CD4-positive, alpha-beta memory T cell (primary cell): ENCODE data around the gene CD248. TPM values are rescaled to one million over a fixed set of nuclear protein-coding genes. Genes with fewer than 3 reads are reported as not detected.

ENCODE experiments used
- CTCF ChIA-PET: fragments of 350-600 bp; sonication (Branson Sonifier 250); formaldehyde crosslinking; loops from one replicate; lab custom pipeline; 2021; ENCODE audit warnings: inconsistent platforms; ENCODE audit not compliant: partially characterized antibody; lab: Charles Lee
- POLR2A ChIA-PET: fragments of 350-600 bp; sonication (Branson Sonifier 250); formaldehyde crosslinking; loops from one replicate; lab custom pipeline; 2021; ENCODE audit not compliant: partially characterized antibody; lab: Charles Lee
- DNase-seq, 5 donors: peaks; one replicate each; pipeline versions ENCODE4 v3.0.0 to v3.0.0-alpha.2; 2020 to 2022; ENCODE audit warnings: mixed read lengths in 1 of 5
- H3K27ac ChIP-seq: one replicate; pipeline ENCODE4 v1.7.0; 2013; ENCODE audit warnings: low read depth, low read length
- H3K27me3 ChIP-seq: 2 replicates; pipeline ENCODE4 v1.7.0; 2013; ENCODE audit warnings: mild to moderate bottlenecking, low read length, moderate library complexity; ENCODE audit not compliant: insufficient read depth
- H3K36me3 ChIP-seq: 2 replicates; pipeline ENCODE4 v1.7.0; 2013; ENCODE audit warnings: mild to moderate bottlenecking, low read length, moderate library complexity; ENCODE audit not compliant: insufficient read depth
- H3K4me1 ChIP-seq: 2 replicates; pipeline ENCODE4 v1.7.0; 2013; ENCODE audit warnings: mild to moderate bottlenecking, low read length, moderate library complexity; ENCODE audit not compliant: insufficient read depth
- H3K4me3 ChIP-seq, 2 donors: one replicate each; pipeline ENCODE4 v1.7.0; 2013; ENCODE audit warnings: low read length in 2 of 2, mild to moderate bottlenecking in 1 of 2
- H3K9me3 ChIP-seq, 2 donors: one replicate each; pipeline ENCODE4 v1.7.0; 2013; ENCODE audit warnings: low read length in 2 of 2, control low read depth in 1 of 2; ENCODE audit not compliant: control insufficient read depth in 1 of 2
- H3K27ac Mint-ChIP-seq, 7 donors: one replicate each; pipeline ENCODE4 v1.8.0; 2020 to 2021; ENCODE audit warnings: mixed read lengths in 7 of 7, mild to moderate bottlenecking in 6 of 7, inconsistent platforms in 3 of 7, moderate library complexity in 3 of 7
- H3K27me3 Mint-ChIP-seq, 2 donors: one replicate each; pipeline ENCODE4 v1.8.0; 2020 to 2021; ENCODE audit warnings: mixed read lengths in 2 of 2
- H3K36me3 Mint-ChIP-seq, 2 donors: one replicate each; pipeline ENCODE4 v1.8.0; 2020 to 2021; ENCODE audit warnings: mixed read lengths in 2 of 2, inconsistent platforms in 1 of 2, mild to moderate bottlenecking in 1 of 2
- H3K4me1 Mint-ChIP-seq, 4 donors: one replicate each; pipeline ENCODE4 v1.8.0; 2020 to 2021; ENCODE audit warnings: mixed read lengths in 4 of 4, mild to moderate bottlenecking in 1 of 4
- H3K4me3 Mint-ChIP-seq, 8 donors: one replicate each; pipeline ENCODE4 v1.8.0; 2020 to 2021; ENCODE audit warnings: mixed read lengths in 8 of 8, mild to moderate bottlenecking in 7 of 8, moderate library complexity in 6 of 8, inconsistent platforms in 3 of 8
- H3K9me3 Mint-ChIP-seq, 8 donors: one replicate each; pipeline ENCODE4 v1.8.0; 2020 to 2021; ENCODE audit warnings: mixed read lengths in 8 of 8, mild to moderate bottlenecking in 5 of 8, inconsistent platforms in 3 of 8, moderate library complexity in 1 of 8
- intact Hi-C: fragments of 100-400 bp; cut with micrococcal nuclease; formaldehyde crosslinking; loops from one replicate; pipeline ENCODE4 v1.15.1; 2023
- polyA plus RNA-seq, 2 donors: library from polyadenylated mRNA; unstranded; fragments of 300-500 nt; fragmentation: Illumina TruSeq; gene quantifications; one replicate each; pipeline ENCODE4 v1.2.3, GENCODE V29; 2021
- total RNA-seq, 2 experiments: library from RNA; stranded (reverse); gene quantifications; one replicate each; pipeline ENCODE4 v1.2.3, GENCODE V29; 2021

Gene CD248
- total and polyA plus RNA-seq, 4 experiments from 2014 or later = 0.12 to 0.18 TPM; not detected in 2

GRCh38 chr11:66315921-66316811 is 678 bp downstream of the CD248 start:
- CTCF ChIA-PET = interaction anchor here (1.0 kb wide), 1 partner anchor 9 kb away, joined by 3 read pairs; no protein-coding TSS in a partner anchor
- DNase-seq = no peak
- no peak overlapping the region for H3K27ac ChIP-seq

GRCh38 chr11:66315498-66315885 is 1.4 kb downstream of the CD248 start:
- Histone ChIP-seq H3K27me3 (no peaks in the 10 kb centered on the region), H3K4me1 (peaks cover 43% of the 10 kb centered on the region), H3K9me3 (no peaks in the 10 kb centered on the region), H3K27ac (no peak overlapping the region), H3K4me3 (no peak overlapping the region), H3K36me3 (no peaks in the 10 kb centered on the region)
- Mint-ChIP-seq H3K27ac (peak overlapping the region in 3 of 7 donors; percentile 22 to 84 (median 83)), H3K36me3 (peaks cover 0 to 1% of the 10 kb centered on the region in 2 donors), H3K4me1 (peaks cover 14 to 46% (median 29%) of the 10 kb centered on the region in 4 donors), H3K9me3 (peaks cover 0 to 9% (median 3%) of the 10 kb centered on the region in 8 donors), H3K27me3 (peaks cover 2% of the 10 kb centered on the region in 2 donors), H3K4me3 (no peak overlapping the region)
- CTCF ChIA-PET = interaction anchor here (1.0 kb wide), 1 partner anchor 9 kb away, joined by 3 read pairs; no protein-coding TSS in a partner anchor
- POLR2A ChIA-PET = interaction anchor here (4.4 kb wide), 1 partner anchor 29 kb away, joined by 37 read pairs; the partner anchor contains the start of gene BRMS1
- no peak for DNase-seq
- intact Hi-C loops = no loop called here

More at GRCh38 chr11:66315921-66316811, 678 bp downstream of the CD248 start:
- H3K4me1 ChIP-seq = peaks cover 43% of the 10 kb centered on the region
- peaks cover 0 to 9% (median 3%) of the 10 kb centered on the region in 8 donors for H3K9me3 Mint-ChIP-seq
- H3K4me3 ChIP-seq = no peak overlapping the region
- no peak overlapping the region for H3K27ac Mint-ChIP-seq
- H3K27me3 Mint-ChIP-seq = peaks cover 2% of the 10 kb centered on the region in 2 donors
- POLR2A ChIA-PET = interaction anchor here (1.4 kb wide), 1 partner anchor 322 kb away, joined by 4 read pairs; the partner anchor contains the start of gene RBM4
- H3K27me3 ChIP-seq = no peaks in the 10 kb centered on the region
- no peaks in the 10 kb centered on the region for H3K9me3 ChIP-seq
- peak overlapping the region in 1 of 8 donors; percentile 11 for H3K4me3 Mint-ChIP-seq
- intact Hi-C loops = no loop called here
- peaks cover 0 to 1% of the 10 kb centered on the region in 2 donors for H3K36me3 Mint-ChIP-seq
- peaks cover 14 to 46% (median 29%) of the 10 kb centered on the region in 4 donors for H3K4me1 Mint-ChIP-seq
- no peaks in the 10 kb centered on the region for H3K36me3 ChIP-seq

- Mint-ChIP-seq H3K4me3 (peak overlapping the region in 1 of 8 donors; percentile 64), H3K9me3 (peaks cover 0 to 6% (median 0%) of the 10 kb centered on the region in 8 donors), H3K36me3 (peaks cover 0 to 1% of the 10 kb centered on the region in 2 donors), H3K27me3 (peaks cover 2% of the 10 kb centered on the region in 2 donors), H3K27ac (peak overlapping the region in 5 of 7 donors; percentile 22 to 84 (median 60)), H3K4me1 (peaks cover 14 to 43% (median 27%) of the 10 kb centered on the region in 4 donors)
- Histone ChIP-seq H3K36me3 (no peaks in the 10 kb centered on the region), H3K27ac (no peak overlapping the region), H3K27me3 (no peaks in the 10 kb centered on the region), H3K4me1 (peaks cover 43% of the 10 kb centered on the region), H3K4me3 (no peak overlapping the region), H3K9me3 (no peaks in the 10 kb centered on the region)
- intact Hi-C loops = loop anchor here (5.0 kb wide), 1 partner anchor 362 kb away; the partner anchor contains the start of gene RBM4B
- CTCF ChIA-PET = interaction anchor here (1.0 kb wide), 1 partner anchor 10 kb away, joined by 3 read pairs; no protein-coding TSS in a partner anchor
- DNase-seq = no peak
- POLR2A ChIA-PET = interaction anchor here (4.4 kb wide), 1 partner anchor 30 kb away, joined by 37 read pairs; the partner anchor contains the start of gene BRMS1
Measured at GRCh38 chr11:66314561-66315497, 2.0 kb downstream of the CD248 start.

- H3K36me3 ChIP-seq = no peaks in the 10 kb centered on the region
- Mint-ChIP-seq H3K36me3 (peaks cover 0 to 1% of the 10 kb centered on the region in 2 donors), H3K27me3 (peaks cover 2% of the 10 kb centered on the region in 2 donors), H3K4me3 (peak overlapping the region in 7 of 8 donors; percentile 24 to 64 (median 53)), H3K4me1 (peaks cover 14 to 37% (median 25%) of the 10 kb centered on the region in 4 donors), H3K27ac (peak overlapping the region; percentile 52 to 87 (median 80)), H3K9me3 (peaks cover 0 to 4% (median 0%) of the 10 kb centered on the region in 8 donors)
- CTCF ChIA-PET = no interaction called here
- H3K4me3 ChIP-seq = no peak overlapping the region
- POLR2A ChIA-PET = interaction anchor here (4.4 kb wide), 1 partner anchor 31 kb away, joined by 37 read pairs; the partner anchor contains the start of gene BRMS1
- DNase-seq = no peak
- no peaks in the 10 kb centered on the region for H3K27me3 ChIP-seq
- peaks cover 40% of the 10 kb centered on the region for H3K4me1 ChIP-seq
- intact Hi-C loops = loop anchor here (5.0 kb wide), 1 partner anchor 363 kb away; the partner anchor contains the start of gene RBM4B
- H3K27ac ChIP-seq = no peak overlapping the region
- H3K9me3 ChIP-seq = no peaks in the 10 kb centered on the region
Measured at GRCh38 chr11:66314186-66314501, 2.7 kb downstream of the CD248 start.

- H3K36me3 Mint-ChIP-seq = peaks cover 0 to 1% of the 10 kb centered on the region in 2 donors
- DNase-seq = peak in 1 of 5 donors; percentile 46
- peaks cover 34% of the 10 kb centered on the region for H3K4me1 ChIP-seq
- H3K27ac Mint-ChIP-seq = peak overlapping the region; percentile 87 to 99 (median 98)
- H3K27me3 ChIP-seq = no peaks in the 10 kb centered on the region
- peak overlapping the region; percentile 62 for H3K27ac ChIP-seq
- peaks cover 2% of the 10 kb centered on the region in 2 donors for H3K27me3 Mint-ChIP-seq
- H3K4me3 ChIP-seq = peak overlapping the region; percentile 78 to 88
- ChIA-PET POLR2A (interaction anchor here (1.0 to 4.4 kb wide), 13 partner anchors 8 to 1124 kb away, joined by 3 to 53 read pairs (median 10); partner anchors contain the start of genes B4GAT1, BRMS1, EHBP1L1 and PACS1), CTCF (interaction anchor here (1.2 to 4.7 kb wide), 8 partner anchors 8 to 90 kb away, joined by 3 to 110 read pairs (median 32); partner anchors contain the start of genes B4GAT1, BRMS1 and RIN1)
- no peaks in the 10 kb centered on the region for H3K9me3 Mint-ChIP-seq
- intact Hi-C loops = loop anchor here (2.0 to 5.0 kb wide), 2 partner anchors 125 to 364 kb away; partner anchors contain the start of genes MRPL11 and RBM4B
- H3K36me3 ChIP-seq = no peaks in the 10 kb centered on the region
- H3K4me3 Mint-ChIP-seq = peak overlapping the region; percentile 89 to 97 (median 94)
- peaks cover 10 to 31% (median 20%) of the 10 kb centered on the region in 4 donors for H3K4me1 Mint-ChIP-seq
- no peaks in the 10 kb centered on the region for H3K9me3 ChIP-seq
Measured at GRCh38 chr11:66313321-66314185, 3.3 kb downstream of the CD248 start.
